NB4 (cell line): ENCODE results near the gene HCFC1.

Source experiments
- MYC ChIP-seq: IDR thresholded peaks from 2 replicates; pipeline ENCODE4 v1.6.1; 2011; ENCODE audit warnings: low read depth, low read length
- POLR2A ChIP-seq: IDR thresholded peaks from 2 replicates; pipeline ENCODE4 v1.6.1; 2011; ENCODE audit warnings: mild to moderate bottlenecking; ENCODE audit not compliant: insufficient read length; ENCODE audit errors: extremely low read depth

DNA sequence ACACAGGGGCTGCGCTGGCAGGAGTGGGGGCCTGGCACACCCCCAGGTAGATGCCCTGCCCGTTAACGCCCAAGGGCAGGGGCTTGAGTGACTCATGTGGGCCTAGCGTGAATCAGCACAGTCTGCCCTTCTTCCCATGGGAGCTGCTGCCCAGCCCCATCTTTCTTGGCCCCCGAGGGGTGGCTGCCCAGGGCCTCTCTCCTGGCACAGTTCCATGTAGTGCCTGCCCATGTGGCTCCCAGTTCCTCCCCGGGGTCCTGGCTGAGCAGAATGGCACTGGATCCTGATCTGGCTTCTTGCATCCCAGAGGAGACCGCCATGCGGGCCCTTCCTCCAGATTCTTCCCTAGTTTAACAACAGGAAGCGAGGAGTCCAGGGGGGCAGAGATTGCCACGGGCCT lies 69.2 kb downstream of the HCFC1 start:
- TF ChIP-seq MYC = no peak
- TF ChIP-seq POLR2A = no peak
